Fibroblast of mammary gland (primary cell): ENCODE measurements around the gene ATP6V1F.

Experiments
- DNase-seq: peaks from one replicate; pipeline ENCODE4 v3.0.0-alpha.2; 2010; ENCODE audit warnings: low read depth
- H3K4me3 ChIP-seq: 2 replicates; pipeline ENCODE4 v1.5.1; 2011; ENCODE audit warnings: low read depth, mild to moderate bottlenecking, low read length, moderate library complexity; ENCODE audit not compliant: control insufficient read depth
- CTCF ChIP-seq: conservative IDR thresholded peaks from 2 replicates; pipeline ENCODE4 v1.5.1; 2011; ENCODE audit warnings: low read depth, low read length, inconsistent platforms; ENCODE audit not compliant: control insufficient read depth, insufficient read depth

ATP6V1F gene

DNA sequence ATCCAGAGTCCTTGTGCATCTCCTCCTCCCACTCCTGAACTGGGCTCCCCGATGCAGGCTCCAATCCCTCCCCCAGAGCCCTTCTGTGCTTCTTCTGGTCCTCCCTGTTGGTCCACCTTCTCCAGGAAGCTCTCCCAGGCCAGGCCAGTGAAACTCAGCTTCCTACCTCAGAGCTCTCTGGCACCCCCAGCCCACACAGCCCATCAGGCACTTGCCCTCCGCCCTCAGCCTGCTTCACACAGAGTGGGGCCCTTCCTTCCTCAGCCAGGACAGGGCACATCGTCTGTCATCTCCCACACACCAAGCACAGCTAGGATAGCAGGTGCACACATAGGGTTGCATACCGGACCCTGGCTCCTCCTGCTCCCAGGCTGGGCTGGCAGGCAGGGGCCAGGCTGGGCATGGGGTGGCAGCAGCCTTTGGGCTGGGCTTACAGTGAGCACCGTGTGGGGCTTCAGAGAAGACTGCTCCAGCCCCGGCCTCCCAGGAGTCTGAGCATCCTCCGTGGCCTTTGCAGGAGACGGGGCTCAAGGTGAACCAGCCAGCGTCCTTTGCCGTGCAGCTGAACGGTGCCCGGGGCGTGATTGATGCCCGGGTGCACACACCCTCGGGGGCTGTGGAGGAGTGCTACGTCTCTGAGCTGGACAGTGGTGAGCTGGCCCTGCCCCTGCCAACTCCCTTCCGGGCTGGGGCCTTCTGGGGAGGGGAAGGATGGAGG is 6.5 kb upstream of the ATP6V1F start:
- H3K4me3 ChIP-seq = no peak overlapping the region
- no peak for DNase-seq
- no peak for TF ChIP-seq CTCF

DNA sequence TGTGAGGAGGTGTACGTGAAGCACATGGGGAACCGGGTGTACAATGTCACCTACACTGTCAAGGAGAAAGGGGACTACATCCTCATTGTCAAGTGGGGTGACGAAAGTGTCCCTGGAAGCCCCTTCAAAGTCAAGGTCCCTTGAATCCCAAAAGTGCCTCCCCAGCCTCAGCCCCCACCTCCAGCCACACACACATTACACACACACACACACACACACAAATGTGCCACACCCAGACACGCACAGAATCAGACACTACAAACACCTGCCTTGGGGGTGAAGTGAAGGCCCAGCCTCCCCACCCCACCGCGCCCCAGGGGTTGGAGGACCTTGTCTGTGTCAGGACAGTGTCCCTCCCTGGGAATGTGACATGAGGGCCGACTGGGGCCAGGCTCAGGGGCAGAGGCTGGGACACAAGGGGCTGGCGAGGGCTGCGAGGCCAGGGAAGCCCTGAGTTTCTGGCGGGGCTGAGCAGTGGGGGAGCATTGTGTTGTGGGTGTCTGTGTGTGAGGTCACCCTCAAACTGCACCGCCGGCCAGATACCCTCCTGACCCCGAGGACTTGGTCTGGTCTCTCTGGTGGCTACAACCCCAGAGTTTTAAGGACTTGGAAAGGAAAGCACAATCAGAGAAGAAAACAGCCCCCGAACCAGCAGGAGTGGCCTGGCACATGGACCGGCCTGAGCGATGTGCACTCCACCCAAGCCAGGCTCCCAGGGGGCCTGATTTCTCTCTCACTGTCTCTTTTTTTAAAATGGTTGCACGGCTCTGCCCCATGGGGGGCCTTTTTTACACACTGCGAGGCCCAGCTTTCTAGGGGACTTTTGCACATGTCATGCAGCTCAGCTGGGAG is 4.0 kb upstream of the ATP6V1F start:
- no peak for TF ChIP-seq CTCF

GRCh38 chr7:128859232-128860157 is 3.2 kb upstream of the ATP6V1F start:
- TF ChIP-seq CTCF = no peak
- H3K4me3 ChIP-seq = no peak overlapping the region
- no peak for DNase-seq

More for the DNA sequence above, 4.0 kb upstream of the ATP6V1F start:
- DNase-seq = no peak
- H3K4me3 ChIP-seq = no peak overlapping the region

GRCh38 chr7:128860158-128861073 is 2.2 kb upstream of the ATP6V1F start:
- DNase-seq = peak; percentile 84
- peak; percentile 26 for TF ChIP-seq CTCF
- no peak overlapping the region for H3K4me3 ChIP-seq

DNA sequence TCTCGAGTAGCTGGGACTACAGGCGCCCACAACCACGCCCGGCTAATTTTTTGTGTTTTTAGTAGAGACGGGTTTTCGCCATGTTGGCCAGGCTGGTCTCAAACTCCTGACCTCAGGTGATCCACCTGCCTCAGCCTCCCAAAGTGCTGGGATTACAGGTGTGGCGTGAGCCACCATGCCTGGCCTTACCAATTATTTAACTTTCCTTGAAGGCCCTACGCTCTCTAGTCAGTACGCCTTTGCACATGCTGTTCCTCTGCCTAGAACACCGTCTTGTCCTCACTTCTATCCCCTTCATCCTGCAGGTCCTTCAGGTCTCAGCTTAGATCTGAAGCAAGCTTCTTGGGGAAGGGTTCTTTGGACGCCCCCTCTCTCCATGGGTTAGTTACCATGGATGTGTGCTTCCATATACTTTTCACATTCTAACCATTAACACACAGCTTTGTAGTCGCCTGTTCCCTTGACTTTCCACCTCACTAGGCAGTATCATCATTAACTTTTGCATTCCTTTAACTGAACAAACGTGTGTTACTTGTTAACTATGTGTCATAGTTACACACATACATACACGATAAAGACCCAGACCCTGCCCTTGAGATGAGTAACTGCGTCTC is 592 bp upstream of the ATP6V1F start:
- TF ChIP-seq CTCF = no peak
- peak overlapping the region; percentile 96 for H3K4me3 ChIP-seq
- DNase-seq = no peak
